ENCODE measurements around the gene TREX2.
"Not testable (repeated sequence)": the region's sequence is repeated elsewhere in the genome, so short reads cannot be mapped to it uniquely, and the experiment has no call there.

Gene TREX2

GRCh38 chrX:153406011-153406410 lies 39.8 kb downstream of the TREX2 start:
- no peak for DNase-seq

DNA sequence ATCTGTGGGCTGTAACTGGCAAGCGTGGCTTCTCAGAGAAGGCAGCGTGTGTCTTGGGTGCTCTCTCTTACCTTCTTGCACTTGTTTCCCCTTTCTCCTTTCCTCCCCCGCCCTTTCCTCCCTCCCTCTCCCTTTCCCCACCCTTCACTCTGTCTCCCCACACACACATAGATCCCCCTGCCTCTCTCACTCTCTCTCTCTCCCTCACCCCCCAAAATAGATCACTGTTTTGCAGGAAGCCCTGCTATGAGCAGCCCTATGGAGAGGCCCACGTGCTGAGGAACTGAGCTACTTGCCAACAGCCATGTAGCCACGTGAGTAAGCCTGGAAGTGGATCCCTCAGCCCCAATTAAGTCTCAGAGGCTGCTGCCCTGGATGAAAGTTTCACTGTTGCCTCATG lies 40.4 kb downstream of the TREX2 start:
- no peak for DNase-seq

DNA sequence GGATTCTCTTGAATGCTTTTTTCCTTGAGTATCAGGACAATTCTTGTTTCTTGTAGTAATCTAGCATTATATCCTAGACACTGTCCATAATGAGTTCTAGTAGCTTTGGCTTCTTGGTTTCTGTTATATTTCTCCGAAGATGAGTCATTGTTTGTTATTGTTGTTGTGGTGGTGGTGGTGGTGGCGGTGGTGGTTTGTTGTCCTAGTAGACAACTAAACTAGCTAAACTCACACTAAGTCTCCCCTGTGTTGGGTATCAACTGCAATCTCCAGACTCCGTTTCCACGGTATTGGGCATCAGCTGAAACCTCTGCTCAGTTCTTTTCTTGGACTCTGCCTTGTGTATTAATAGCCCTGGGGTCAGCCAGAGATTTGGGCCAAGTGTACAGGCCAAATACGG lies 41.5 kb downstream of the TREX2 start:
- not testable (repeated sequence) for DNase-seq

DNA sequence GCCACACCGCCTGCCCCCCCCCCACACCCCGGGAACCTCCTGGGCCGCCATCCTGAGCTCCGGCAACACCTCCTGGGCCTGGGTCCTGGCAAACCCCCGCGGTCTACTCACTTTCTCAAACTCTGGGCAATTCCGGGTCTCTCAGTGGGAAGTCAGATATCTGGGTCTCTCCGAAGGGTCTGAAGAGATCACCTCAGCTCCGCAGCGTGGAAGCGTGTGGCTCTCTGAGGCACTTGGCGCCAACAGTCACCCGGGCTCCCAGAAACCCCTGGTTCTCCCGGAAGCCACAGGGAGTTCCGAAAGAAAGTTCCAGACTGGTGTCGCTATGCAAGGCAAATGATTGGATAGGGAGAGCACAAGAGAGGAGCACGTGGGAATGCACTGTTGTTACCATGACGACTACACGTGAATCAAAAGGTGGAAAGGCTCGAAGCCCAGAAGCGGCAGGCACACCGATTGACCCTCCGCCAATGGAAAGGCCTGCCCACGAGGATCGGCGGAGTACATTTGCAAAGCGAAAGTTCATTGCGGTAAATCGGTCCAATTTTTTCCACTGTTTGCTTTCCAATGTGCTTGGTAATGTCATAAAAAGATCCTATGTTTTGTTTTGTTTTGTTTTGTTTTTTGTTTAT lies 44.6 kb downstream of the TREX2 start, which contains the start of gene PNMA6E:
Gene PNMA6E, minus strand, starts transcription at position 218 of the 632 bp plus-strand sequence. CDS start 2,501 bp downstream, outside the sequence.
- no peak for DNase-seq

GRCh38 chrX:153400146-153401132 lies 45.4 kb downstream of the TREX2 start:
- peak; percentile 15 for DNase-seq

DNA sequence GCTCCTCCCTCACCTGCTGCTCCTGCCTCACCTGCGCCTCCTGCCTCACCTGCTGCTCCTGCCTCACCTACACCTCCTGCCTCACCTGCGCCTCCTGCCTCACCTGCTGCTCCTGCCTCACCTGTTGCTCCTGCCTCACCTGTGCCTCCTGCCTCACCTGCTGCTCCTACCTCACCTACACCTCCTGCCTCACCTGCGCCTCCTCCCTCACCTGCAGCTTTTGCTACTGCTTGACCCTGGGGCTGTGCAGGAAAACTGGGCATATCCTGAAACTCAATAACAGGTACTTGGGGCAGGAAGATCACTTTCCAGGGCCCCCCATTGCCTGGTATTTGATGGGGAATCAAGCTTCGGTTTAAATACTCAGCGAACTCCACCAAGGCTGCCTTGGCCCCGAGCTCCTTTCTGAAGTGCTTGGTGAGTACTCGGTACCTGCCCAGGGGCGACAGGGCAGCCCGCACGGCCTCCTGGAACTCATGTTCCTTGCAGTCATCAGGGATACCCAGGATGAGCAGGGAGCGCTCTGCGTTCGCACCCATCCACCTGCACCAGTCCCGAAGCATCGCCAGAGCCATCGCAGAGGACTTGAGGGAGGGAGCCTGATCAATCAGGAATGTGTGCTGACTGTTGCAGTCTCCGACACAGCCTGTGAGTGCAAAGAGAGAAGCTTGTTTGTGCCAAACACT lies 47.4 kb downstream of the TREX2 start:
- DNase-seq: no peak

DNA sequence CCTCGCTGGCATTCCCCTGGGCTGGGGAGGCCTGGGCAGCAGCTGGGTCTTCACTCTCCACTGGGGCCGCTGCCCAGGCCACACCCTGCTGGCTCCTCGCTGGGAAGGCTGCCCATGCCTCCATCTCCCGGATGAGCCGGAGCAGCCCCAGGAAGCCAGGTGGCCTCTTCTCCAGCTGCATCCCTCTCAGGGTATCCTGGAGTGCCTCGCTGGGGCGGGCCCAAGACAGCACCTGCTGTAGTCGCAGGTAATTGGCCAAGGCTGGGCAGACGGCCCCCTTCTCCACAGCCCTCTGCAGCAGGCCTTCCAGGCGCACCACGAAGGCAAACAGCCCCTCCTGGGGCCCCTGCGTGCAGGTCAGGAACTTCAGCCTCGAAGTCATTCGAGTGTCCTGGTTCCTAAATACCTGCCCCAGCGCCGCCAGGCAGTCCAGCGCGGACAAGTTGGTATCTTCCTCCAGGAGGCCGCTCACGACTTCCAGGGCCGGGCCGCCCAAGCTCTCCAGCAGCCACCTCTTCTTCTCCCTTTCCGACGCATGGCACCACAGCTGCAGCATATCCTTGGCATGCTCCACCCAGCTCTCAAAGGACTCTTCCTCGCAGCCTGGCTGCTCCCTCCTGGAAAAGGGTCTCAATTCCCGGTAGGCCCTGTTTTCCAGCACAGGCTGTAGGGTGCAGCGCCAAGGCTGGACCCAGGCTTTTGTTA lies 48.4 kb downstream of the TREX2 start:
- no peak for DNase-seq

DNA sequence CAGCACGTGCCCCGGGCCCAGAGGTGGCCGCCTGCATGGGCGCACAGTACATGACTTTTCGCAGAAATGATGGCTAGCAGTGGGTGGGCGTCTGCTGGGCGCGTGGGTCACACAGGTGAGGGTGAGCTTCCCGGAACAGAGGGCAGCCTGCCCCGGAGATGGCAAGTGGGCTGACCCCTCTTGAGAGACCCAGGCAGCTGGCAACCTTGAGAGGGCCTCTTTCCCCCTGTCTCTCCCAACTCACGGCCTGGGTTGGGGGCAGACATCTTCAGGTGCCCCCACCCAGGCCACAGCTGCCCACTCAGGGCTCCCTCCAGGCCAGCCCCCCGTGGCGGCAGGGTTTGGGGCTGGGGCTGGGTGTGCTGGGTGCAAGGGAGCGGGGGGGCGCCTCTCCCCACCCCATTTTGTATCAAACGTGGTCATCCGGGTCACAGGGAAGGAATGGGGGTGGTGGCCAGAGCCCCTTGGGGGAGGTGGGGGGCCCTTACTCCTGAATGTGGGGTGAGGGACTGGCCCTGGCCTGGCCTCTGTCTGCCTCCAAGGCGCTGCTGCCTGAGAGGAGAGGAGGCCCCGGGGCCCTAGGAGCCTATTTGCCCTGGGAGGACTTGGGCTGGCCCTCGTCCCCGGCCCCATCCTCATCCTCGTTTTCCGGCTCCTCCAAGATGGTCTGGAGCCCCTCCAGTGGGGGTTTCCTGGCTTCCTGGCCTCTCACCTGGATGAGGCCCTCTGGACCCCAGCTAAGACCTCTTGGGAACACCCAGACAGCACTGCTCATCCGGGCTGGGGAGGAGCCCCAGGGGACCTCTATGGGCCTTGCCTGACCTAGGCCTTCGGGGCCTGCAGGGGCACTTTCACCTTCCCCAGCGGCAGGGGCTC lies 49.3 kb downstream of the TREX2 start:
- DNase-seq: no peak

GRCh38 chrX:153395613-153396319 lies 50.1 kb downstream of the TREX2 start:
- no peak for DNase-seq

GRCh38 chrX:153394612-153395011 lies 51.2 kb downstream of the TREX2 start:
- DNase-seq: no peak

Measured in effector CD8-positive, alpha-beta T cell (primary cell).